Measurements from ENCODE around the gene POGZ.

Gene POGZ

DNA sequence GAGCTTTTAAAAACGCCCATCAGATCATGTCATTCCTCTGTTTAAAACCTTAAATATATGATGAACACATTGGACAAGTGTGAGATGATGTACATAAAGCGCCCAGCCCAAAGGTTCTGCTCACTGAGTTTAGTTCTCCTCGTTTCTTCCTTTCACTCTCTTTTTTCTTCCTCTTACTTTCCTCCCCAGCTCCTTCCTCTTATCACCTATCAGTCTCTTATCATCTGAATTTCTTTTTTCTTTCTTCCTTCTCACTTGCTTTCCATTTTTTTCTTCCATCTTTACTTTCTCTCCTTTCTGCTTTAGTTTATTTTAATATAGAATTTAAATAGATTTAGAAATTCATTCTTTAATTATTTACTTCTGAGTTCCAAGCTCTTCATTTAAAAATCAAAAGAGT is 17.8 kb upstream of the POGZ start:
- no peak for DNase-seq (ENCODE audit: low spot score)
- no peak for TF ChIP-seq CTCF (IDR thresholded peaks at IDR 0.05; ENCODE audit: extremely low read depth, missing control alignments)

DNA sequence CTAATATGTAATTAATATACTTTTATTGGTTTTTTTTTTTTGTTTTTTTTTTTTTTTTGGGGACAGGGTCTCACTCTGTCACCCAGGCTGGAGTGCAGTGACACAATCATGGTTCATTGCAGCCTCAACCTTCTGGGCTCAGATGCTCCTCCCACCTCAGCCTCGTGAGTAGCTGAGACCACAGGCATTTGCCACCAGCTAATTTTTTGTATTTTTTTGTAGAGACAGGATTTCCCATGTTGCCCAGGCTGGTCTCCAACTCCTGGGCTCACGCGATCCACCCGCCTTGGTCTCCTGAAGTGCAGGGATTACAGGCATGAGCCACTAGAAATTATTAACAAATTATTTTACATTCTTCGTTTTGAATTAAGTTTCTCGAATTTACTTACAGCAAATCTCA is 16.8 kb upstream of the POGZ start:
- no peak for TF ChIP-seq CTCF (IDR thresholded peaks at IDR 0.05; ENCODE audit: extremely low read depth, missing control alignments)
- no peak for DNase-seq (ENCODE audit: low spot score)

GRCh38 chr1:151475175-151475574 is 15.9 kb upstream of the POGZ start:
- DNase-seq (ENCODE audit: low spot score), result peak; percentile 88
- TF ChIP-seq CTCF (IDR thresholded peaks at IDR 0.05; ENCODE audit: extremely low read depth, missing control alignments), result no peak

DNA sequence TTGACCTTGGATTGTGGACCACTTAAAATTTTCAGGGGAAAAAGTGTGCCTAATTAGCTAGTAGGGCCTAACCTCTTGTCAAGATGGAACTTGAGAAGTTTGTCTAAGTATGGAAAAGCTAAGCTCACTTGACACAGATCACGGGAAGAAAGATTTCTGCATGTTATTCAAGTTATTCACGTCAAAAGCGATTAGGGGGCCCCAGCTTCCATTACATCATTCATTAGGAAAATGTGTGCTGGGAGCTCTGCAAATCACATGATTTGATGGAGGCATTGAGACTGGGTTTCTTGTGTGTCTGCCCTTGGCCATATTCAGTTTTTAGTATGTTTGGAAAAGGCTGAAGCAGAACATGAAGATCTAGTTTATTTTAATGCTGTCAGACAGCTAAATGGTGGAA is 15.5 kb upstream of the POGZ start:
- no peak for TF ChIP-seq CTCF (IDR thresholded peaks at IDR 0.05; ENCODE audit: extremely low read depth, missing control alignments)
- DNase-seq (ENCODE audit: low spot score), result no peak

DNA sequence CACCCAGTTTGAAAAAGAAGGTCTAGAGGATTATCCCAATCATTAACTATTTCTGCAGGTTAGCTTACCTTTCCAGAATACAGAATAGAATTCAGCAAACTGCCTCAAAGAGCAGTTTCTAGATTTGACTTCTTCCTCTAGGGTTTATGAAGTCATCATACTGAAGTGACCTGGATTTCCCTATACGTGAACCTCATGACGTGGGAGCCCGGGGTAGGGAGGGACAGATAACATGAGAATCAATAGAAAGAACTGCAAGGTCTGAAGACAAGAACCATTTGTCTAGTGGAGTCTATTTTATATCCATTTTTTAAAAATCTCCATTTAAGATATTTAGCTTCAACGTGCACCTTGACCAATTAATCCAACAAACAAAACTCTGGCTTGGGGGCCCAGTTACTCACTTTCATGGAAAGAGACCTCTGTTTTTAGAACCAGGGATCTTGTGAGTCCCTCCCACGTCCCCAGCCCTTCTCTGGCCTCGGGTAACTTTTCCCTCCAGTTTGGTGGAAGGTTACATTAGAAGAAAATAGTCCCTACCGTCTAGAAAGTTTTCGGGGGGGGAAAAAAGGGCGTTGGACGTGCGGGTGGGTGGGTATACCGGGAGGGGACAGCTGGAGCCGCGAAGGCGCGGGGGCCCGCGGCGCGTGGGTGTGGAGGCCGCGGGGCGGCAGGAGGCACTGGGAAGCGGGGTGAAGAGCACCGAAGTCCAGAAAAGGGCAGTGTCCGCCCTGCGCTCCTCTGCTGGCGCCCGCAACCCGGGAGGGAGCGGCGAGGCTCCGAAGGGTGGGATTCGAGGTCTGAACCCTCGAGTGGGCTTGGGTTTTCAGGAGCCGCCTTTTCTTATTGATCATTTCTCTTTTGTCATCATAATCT is 13.8 kb upstream of the POGZ start:
- peak; percentile 68 for DNase-seq (ENCODE audit: low spot score)
- TF ChIP-seq CTCF (IDR thresholded peaks at IDR 0.05; ENCODE audit: extremely low read depth, missing control alignments), result no peak

DNA sequence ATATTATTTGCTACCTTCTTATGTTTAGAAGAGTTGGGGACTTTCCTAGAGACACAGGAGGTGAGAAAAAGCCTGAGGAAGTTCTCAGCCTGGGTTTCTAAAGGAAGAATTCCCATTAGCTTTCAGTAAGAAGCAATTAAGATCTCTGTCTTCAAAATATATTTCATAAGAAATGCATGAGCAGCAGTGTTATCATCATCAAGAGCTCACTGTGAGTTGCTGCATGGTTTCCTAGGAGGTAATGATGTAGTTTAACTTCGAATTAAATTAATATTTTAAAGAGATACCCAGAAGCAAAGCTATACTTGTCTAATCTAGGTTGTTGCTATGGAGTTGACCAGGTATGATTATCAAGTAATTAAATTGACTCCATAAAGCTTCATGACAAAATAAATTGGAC is 5.7 kb upstream of the POGZ start:
- no peak for TF ChIP-seq CTCF (IDR thresholded peaks at IDR 0.05; ENCODE audit: extremely low read depth, missing control alignments)
- no peak for DNase-seq (ENCODE audit: low spot score)

DNA sequence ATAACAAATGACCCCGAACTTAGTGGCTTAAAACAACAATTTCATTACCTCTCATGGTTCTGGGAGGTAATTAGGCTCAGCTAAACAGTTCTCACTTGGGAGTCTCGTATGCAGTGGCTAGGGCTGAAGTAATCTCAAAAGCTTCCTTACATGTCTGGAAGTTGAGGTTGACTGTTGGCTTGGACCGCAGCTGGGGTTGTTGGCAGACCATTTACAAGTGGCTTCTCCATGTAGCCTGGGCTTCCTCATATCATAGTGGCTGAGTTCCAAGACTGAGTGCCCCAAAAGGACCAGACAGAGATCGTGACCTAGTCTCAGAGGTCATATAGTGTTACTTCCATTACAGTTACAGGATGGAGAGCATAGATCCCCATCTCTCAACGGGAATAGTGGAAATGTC is 2.4 kb upstream of the POGZ start:
- TF ChIP-seq CTCF (IDR thresholded peaks at IDR 0.05; ENCODE audit: extremely low read depth, missing control alignments), result no peak
- no peak for DNase-seq (ENCODE audit: low spot score)

Data from GM20000 (cell line).